Pancreas (tissue), 10 donors: ENCODE data around the gene ENTPD6. TPM values are rescaled to one million over a fixed set of nuclear protein-coding genes. Genes with fewer than 3 reads are reported as not detected.

Experiments used
- ATAC-seq, 4 donors: fragments of 200-7000 bp; cut with Tn5 transposase; one replicate each; pipeline versions ENCODE4 v1.8.0 to v1.9.1; 2020; ENCODE audit warnings: mild to moderate bottlenecking in 4 of 4, moderate library complexity in 4 of 4
- DNase-seq, 6 donors: peaks; one replicate each; pipeline ENCODE4 v3.0.0-alpha.2; 2020
- FAIRE-seq: peaks from 2 replicates; lab custom pipeline; 2012; peaks lifted over from hg19 to GRCh38; lab: Jason Lieb, UNC
- H3K27ac ChIP-seq, 4 donors: fragments of 200-600 bp; sonication (generic); 1 replicate in 3 of 4; 2 replicates in 1 of 4; pipeline versions ENCODE4 v1.5.0 to v1.8.0; 2020
- H3K27me3 ChIP-seq, 4 donors: fragments of 200-600 bp; one replicate each; pipeline ENCODE4 v1.8.0; 2021
- H3K36me3 ChIP-seq, 3 donors: fragments of 200-600 bp; sonication (generic) in 1 of 3; one replicate each; pipeline versions ENCODE4 v1.5.0 to v1.8.0; 2020 to 2021
- H3K4me1 ChIP-seq, 3 donors: fragments of 200-600 bp; one replicate each; pipeline ENCODE4 v1.8.0; 2021
- H3K4me3 ChIP-seq, 4 donors: fragments of 200-600 bp; sonication (generic) in 2 of 4; one replicate each; pipeline versions ENCODE4 v1.5.0 to v1.8.0; 2020 to 2021
- H3K9me3 ChIP-seq, 4 donors: fragments of 200-600 bp; one replicate each; pipeline ENCODE4 v1.8.0; 2021
- CTCF ChIP-seq, 4 donors: fragments of 200-600 bp; sonication (generic) in 3 of 4; IDR thresholded peaks; one replicate each; pipeline versions ENCODE4 v1.5.0 to v1.8.0; 2021; ENCODE audit warnings: antibody characterized with exemption in 4 of 4
- WGBS, 2 donors: extraction: QIAGEN DNeasy Blood & Tissue Kit; methylation state at CpG; one replicate each; pipeline ENCODE4 v1.1.7; 2013; 5-methylcytosine and 5-hydroxymethylcytosine counted together
- intact Hi-C, 3 donors: fragments of 100-400 bp; cut with DNase I; formaldehyde crosslinking; loops; one replicate each; pipeline versions ENCODE4 v1.11.1 to v1.14.2; 2022
- polyA plus RNA-seq, 2 donors: library from polyadenylated mRNA; stranded (reverse); fragments of 200-250 nt; gene quantifications; one replicate each; pipeline ENCODE4 v1.2.3, GENCODE V29; 2013
- total RNA-seq, 6 donors: library from RNA; stranded (reverse); fragmentation: NEBNext Ultra II Directional in 4 of 6; extraction: Animal tissue kit (Norgen Biotek cat#: 25700) in 4 of 6; gene quantifications; one replicate each; pipeline versions ENCODE4 v1.2.1 to v1.2.4, GENCODE V29; 2021 to 2023
- donor health status: healthy with polysubstance abuse.
- donor health status: DM: no; HTN: no; CAD: no; lungs with moderate emphysema.
- donor health status: DM: no; HTN: no; CAD: no.
- donor health status: control.
- donor health status: control.
- donor health status: Bipolar disorder and iron deficiency.
- donor health status: DM: yes; HTN: yes; CAD: no.
- donor health status: DM: no; HTN: no; CAD: no.
- donor health status: DM: no; HTN: no; CAD: no.
- donor health status: DM: yes; HTN: yes; CAD: no.

The ENTPD6 gene
- total and polyA plus RNA-seq, 8 donors = 31.4 to 99.3 (median 44.7) TPM

- no peak for FAIRE-seq
Observed at GRCh38 chr20:25270829-25271251, 75.3 kb downstream of the ENTPD6 start.

GRCh38 chr20:25271486-25272222, 76.1 kb downstream of the ENTPD6 start:
- no peak for TF ChIP-seq CTCF (IDR thresholded peaks at IDR 0.05)
- Histone ChIP-seq H3K4me3 (no peak overlapping the region), H3K4me1 (no peaks in the 10 kb centered on the region), H3K9me3 (no peaks in the 10 kb centered on the region), H3K27me3 (no peaks in the 10 kb centered on the region), H3K27ac (no peak overlapping the region), H3K36me3 (peaks cover 4 to 29% (median 10%) of the 10 kb centered on the region in 3 donors)
- FAIRE-seq (no peak), ATAC-seq (no peak), DNase-seq (peak in 4 of 6 donors; percentile 7 to 41 (median 21))
- intact Hi-C loops = no loop called here
- 93 to 97% methylated on average over 13 of the region's 13 CpGs for WGBS, 2 donors

More at GRCh38 chr20:25270829-25271251, 75.3 kb downstream of the ENTPD6 start:
- intact Hi-C loops = no loop called here
- H3K27me3 ChIP-seq = no peaks in the 10 kb centered on the region
- TF ChIP-seq CTCF (IDR thresholded peaks at IDR 0.05) = no peak
- H3K4me3 ChIP-seq = no peak overlapping the region
- H3K4me1 ChIP-seq = no peaks in the 10 kb centered on the region
- ATAC-seq (peak in 2 of 4 donors; percentile 18 to 48), DNase-seq (peak in 4 of 6 donors; percentile 11 to 44 (median 21))
- H3K36me3 ChIP-seq = peaks cover 4 to 29% (median 10%) of the 10 kb centered on the region in 3 donors
- no peaks in the 10 kb centered on the region for H3K9me3 ChIP-seq
- WGBS, 2 donors = 64 to 71% methylated on average over 12 of the region's 12 CpGs
- no peak overlapping the region for H3K27ac ChIP-seq

- FAIRE-seq (no peak), DNase-seq (peak in 3 of 6 donors; percentile 3 to 26 (median 20)), ATAC-seq (no peak)
- peaks cover 4 to 34% (median 10%) of the 10 kb centered on the region in 3 donors for H3K36me3 ChIP-seq
- no peak overlapping the region for H3K27ac ChIP-seq
- no peak for TF ChIP-seq CTCF (IDR thresholded peaks at IDR 0.05)
- intact Hi-C loops = no loop called here
- no peaks in the 10 kb centered on the region for H3K4me1 ChIP-seq
- H3K27me3 ChIP-seq = no peaks in the 10 kb centered on the region
- H3K4me3 ChIP-seq = no peak overlapping the region
- H3K9me3 ChIP-seq = no peaks in the 10 kb centered on the region
- WGBS, 2 donors = 88 to 92% methylated on average over 19 of the region's 19 CpGs
Observed at GRCh38 chr20:25272223-25273000, 76.9 kb downstream of the ENTPD6 start.

- DNase-seq (peak in 3 of 6 donors; percentile 7 to 32 (median 30)), ATAC-seq (no peak), FAIRE-seq (no peak)
- 93 to 100% methylated on average over 10 of the region's 10 CpGs for WGBS, 2 donors
- no peaks in the 10 kb centered on the region for H3K4me1 ChIP-seq
- intact Hi-C loops = no loop called here
- TF ChIP-seq CTCF (IDR thresholded peaks at IDR 0.05) = no peak
- no peak overlapping the region for H3K27ac ChIP-seq
- H3K36me3 ChIP-seq = peaks cover 4 to 34% (median 10%) of the 10 kb centered on the region in 3 donors
- H3K27me3 ChIP-seq = no peaks in the 10 kb centered on the region
- no peak overlapping the region for H3K4me3 ChIP-seq
- H3K9me3 ChIP-seq = no peaks in the 10 kb centered on the region
Observed at GRCh38 chr20:25273046-25273445, 77.5 kb downstream of the ENTPD6 start.
